Ovary (tissue), 3 donors: ENCODE measurements around the gene CCDC198.

Experiments
- EP300 ChIP-seq: sonication (generic); formaldehyde crosslinking; IDR thresholded peaks from one replicate; pipeline ENCODE4 v1.6.1; 2017; ENCODE audit warnings: antibody characterized with exemption
- TF ChIP-seq, protein P1 (sequence below), 3 donors: fragments of 450-650 bp in 2 of 3; fragments of 200-600 bp in 1 of 3; IDR thresholded peaks; one replicate each; pipeline versions ENCODE4 v1.5.1 to v1.8.0; 2016 to 2022; ENCODE audit warnings: antibody characterized with exemption in 3 of 3, mild to moderate bottlenecking in 1 of 3
- donor health status: DM: no; HTN: no; CAD: no.

GRCh38 chr14:57486767-57487379 is 6.8 kb downstream of the CCDC198 start:
- TF ChIP-seq, protein P1, sequence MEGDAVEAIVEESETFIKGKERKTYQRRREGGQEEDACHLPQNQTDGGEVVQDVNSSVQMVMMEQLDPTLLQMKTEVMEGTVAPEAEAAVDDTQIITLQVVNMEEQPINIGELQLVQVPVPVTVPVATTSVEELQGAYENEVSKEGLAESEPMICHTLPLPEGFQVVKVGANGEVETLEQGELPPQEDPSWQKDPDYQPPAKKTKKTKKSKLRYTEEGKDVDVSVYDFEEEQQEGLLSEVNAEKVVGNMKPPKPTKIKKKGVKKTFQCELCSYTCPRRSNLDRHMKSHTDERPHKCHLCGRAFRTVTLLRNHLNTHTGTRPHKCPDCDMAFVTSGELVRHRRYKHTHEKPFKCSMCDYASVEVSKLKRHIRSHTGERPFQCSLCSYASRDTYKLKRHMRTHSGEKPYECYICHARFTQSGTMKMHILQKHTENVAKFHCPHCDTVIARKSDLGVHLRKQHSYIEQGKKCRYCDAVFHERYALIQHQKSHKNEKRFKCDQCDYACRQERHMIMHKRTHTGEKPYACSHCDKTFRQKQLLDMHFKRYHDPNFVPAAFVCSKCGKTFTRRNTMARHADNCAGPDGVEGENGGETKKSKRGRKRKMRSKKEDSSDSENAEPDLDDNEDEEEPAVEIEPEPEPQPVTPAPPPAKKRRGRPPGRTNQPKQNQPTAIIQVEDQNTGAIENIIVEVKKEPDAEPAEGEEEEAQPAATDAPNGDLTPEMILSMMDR (IDR thresholded peaks at IDR 0.05) = peak; percentile 15 to 44 (median 37)
- TF ChIP-seq EP300 = no peak
